PC-3 (cell line): Measurements from ENCODE around the gene CYP8B1. TPM values are rescaled to one million over a fixed set of nuclear protein-coding genes. Genes with fewer than 3 reads are reported as not detected.

Experiments
- ATAC-seq: fragments of 200-7000 bp; cut with Tn5 transposase; 2 replicates; pipeline ENCODE4 v1.9.1; 2020; ENCODE audit warnings: mild to moderate bottlenecking, moderate library complexity
- BruUV-seq: library from RNA; stranded (reverse); fragments of 400-500 nt; replicated peaks from 2 replicates; lab custom pipeline; 2021; lab: Mats Ljungman, UMichigan
- CTCF ChIA-PET: fragments of 300-600 bp; sonication (Branson Sonifier 250); formaldehyde crosslinking; loops from one replicate; lab custom pipeline; 2022; ENCODE audit warnings: antibody characterized with exemption; lab: Charles Lee
- POLR2A ChIA-PET: fragments of 300-600 bp; sonication (Branson Sonifier 250); formaldehyde crosslinking; loops from one replicate; lab custom pipeline; 2022; ENCODE audit warnings: antibody characterized with exemption; ENCODE audit not compliant: unreplicated experiment; lab: Charles Lee
- DNase-seq: peaks from one replicate; pipeline ENCODE4 v3.0.0-alpha.2; 2015
- H2AFZ ChIP-seq: fragments of 300-600 bp; sonication (generic); 2 replicates; pipeline ENCODE4 v1.6.0; 2016; ENCODE audit warnings: antibody characterized with exemption, low read length
- H3F3A ChIP-seq: fragments of 300-600 bp; sonication (generic); one replicate; pipeline ENCODE4 v1.6.0; 2017; ENCODE audit warnings: antibody characterized with exemption, low read length, control low read depth, mild to moderate bottlenecking; ENCODE audit not compliant: unreplicated experiment
- H3K27ac ChIP-seq: fragments of 300-600 bp; sonication (generic); 2 replicates; pipeline ENCODE4 v1.5.1; 2016; ENCODE audit warnings: mild to moderate bottlenecking, low read length
- H3K27me3 ChIP-seq: fragments of 300-600 bp; sonication (generic); 2 replicates; pipeline ENCODE4 v1.6.1; 2016; ENCODE audit warnings: low read length, mixed read lengths
- H3K36me3 ChIP-seq: fragments of 300-600 bp; sonication (generic); 2 replicates; pipeline ENCODE4 v1.6.1; 2016; ENCODE audit warnings: low read depth, mixed run types, low read length, mixed read lengths
- H3K4me1 ChIP-seq: fragments of 300-600 bp; sonication (generic); 2 replicates; pipeline ENCODE4 v1.5.1; 2016; ENCODE audit warnings: low read length; ENCODE audit not compliant: insufficient read depth
- H3K4me2 ChIP-seq: fragments of 300-600 bp; sonication (generic); 2 replicates; pipeline ENCODE4 v1.6.0; 2016; ENCODE audit warnings: low read length
- H3K4me3 ChIP-seq: fragments of 300-600 bp; sonication (generic); 2 replicates; pipeline ENCODE4 v1.5.1; 2016; ENCODE audit warnings: mild to moderate bottlenecking, low read length, mixed read lengths
- H3K79me2 ChIP-seq: fragments of 300-600 bp; sonication (generic); 2 replicates; pipeline ENCODE4 v1.6.1; 2017; ENCODE audit warnings: low read length, mixed read lengths
- H3K9ac ChIP-seq: fragments of 300-600 bp; sonication (generic); 2 replicates; pipeline ENCODE4 v1.6.0; 2016; ENCODE audit warnings: mild to moderate bottlenecking, low read length
- H3K9me2 ChIP-seq: fragments of 300-600 bp; sonication (generic); replicated peaks from 2 replicates; pipeline ENCODE4 v1.6.1; 2016; ENCODE audit warnings: mixed run types, low read length, mixed read lengths
- H3K9me3 ChIP-seq: fragments of 300-600 bp; sonication (generic); 2 replicates; pipeline ENCODE4 v1.6.1; 2016; ENCODE audit warnings: low read length, mixed read lengths
- H4K20me1 ChIP-seq: fragments of 300-600 bp; sonication (generic); 2 replicates; pipeline ENCODE4 v1.6.1; 2016; ENCODE audit warnings: low read length, mixed read lengths
- EZH2 ChIP-seq: fragments of 300-600 bp; sonication (generic); IDR thresholded peaks from one replicate; pipeline ENCODE4 v1.6.1; 2017; ENCODE audit warnings: antibody characterized with exemption, mild to moderate bottlenecking, low read length; ENCODE audit not compliant: unreplicated experiment
- EZH2phosphoT487 ChIP-seq: fragments of 300-600 bp; sonication (generic); IDR thresholded peaks from 2 replicates; pipeline ENCODE4 v1.6.1; 2018; ENCODE audit warnings: mild to moderate bottlenecking, antibody characterized with exemption, low read length, borderline replicate concordance
- intact Hi-C: fragments of 100-400 bp; cut with micrococcal nuclease; formaldehyde crosslinking; loops from 2 replicates; pipeline ENCODE4 v1.9.0; 2023
- total RNA-seq: library from RNA; depleted of rRNA; stranded (reverse); fragments of >200 nt; gene quantifications from 2 replicates; pipeline ENCODE4 v1.2.3, GENCODE V29; 2014
- TF ChIP-seq, protein P1 (sequence below): fragments of 300-600 bp; sonication (generic); conservative IDR thresholded peaks from 2 replicates; pipeline ENCODE4 v1.5.1; 2017; ENCODE audit warnings: antibody characterized with exemption, low read depth, mild to moderate bottlenecking, low read length

The CYP8B1 gene
- total RNA-seq, 1 experiment from 2014 or later = not detected

DNA sequence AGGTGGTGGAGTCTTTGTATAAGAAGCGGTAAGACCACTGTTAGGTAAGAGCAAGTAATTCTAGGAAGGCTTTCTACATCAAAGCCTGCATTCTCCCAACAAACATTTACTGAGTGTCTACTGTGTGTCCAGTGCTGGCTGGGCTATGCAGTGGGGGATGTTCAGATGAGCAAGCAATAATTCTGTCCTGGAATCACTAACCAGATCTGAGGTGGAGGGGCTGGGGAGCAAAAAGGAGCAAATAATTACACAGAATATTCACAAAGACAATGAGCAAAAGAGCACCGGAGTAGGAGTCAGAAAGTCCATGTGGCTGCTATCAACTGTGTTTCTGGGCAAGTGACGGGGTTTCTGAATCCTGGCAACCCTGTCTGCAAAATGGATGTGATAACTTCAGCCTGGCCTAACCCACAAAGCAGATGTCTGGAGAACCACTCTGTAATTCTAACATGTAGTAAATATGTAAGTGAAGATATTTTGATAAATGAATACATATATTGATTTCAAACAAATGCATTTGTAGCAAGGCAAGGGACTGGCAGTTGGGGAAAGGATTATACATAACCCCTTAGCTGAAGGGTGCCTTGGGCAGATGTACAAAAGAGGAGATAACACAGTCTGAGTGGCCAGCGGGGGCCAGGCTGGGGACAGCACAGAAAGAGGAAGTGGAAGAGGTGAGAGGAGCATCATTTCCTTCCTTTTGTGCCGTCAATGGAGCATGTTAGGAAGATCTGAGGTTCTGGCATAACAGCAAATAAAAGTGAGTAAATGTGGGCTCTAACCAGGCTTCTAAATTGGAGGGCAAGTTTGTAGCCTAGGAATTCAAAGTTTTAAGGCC lies 28.8 kb downstream of the CYP8B1 start:
- no peaks in the 10 kb centered on the region for H3K9me2 ChIP-seq
- CTCF ChIA-PET = no interaction called here
- POLR2A ChIA-PET = no interaction called here
- no peaks in the 10 kb centered on the region for H3K4me1 ChIP-seq
- no peak overlapping the region for H2AFZ ChIP-seq
- H3K9me3 ChIP-seq = no peaks in the 10 kb centered on the region
- intact Hi-C loops = no loop called here
- no peak overlapping the region for H3K4me3 ChIP-seq
- no TSS peak for BruUV-seq
- DNase-seq (no peak), ATAC-seq (no peak)
- H3K27me3 ChIP-seq = no peaks in the 10 kb centered on the region
- H3K9ac ChIP-seq = no peak overlapping the region
- no peaks in the 10 kb centered on the region for H4K20me1 ChIP-seq
- H3K27ac ChIP-seq = no peak overlapping the region
- H3K79me2 ChIP-seq = no peaks in the 10 kb centered on the region
- no peak for TF ChIP-seq EZH2phosphoT487
- no peak overlapping the region for H3K4me2 ChIP-seq
- no peaks in the 10 kb centered on the region for H3K36me3 ChIP-seq
- H3F3A ChIP-seq = no peaks in the 10 kb centered on the region

DNA sequence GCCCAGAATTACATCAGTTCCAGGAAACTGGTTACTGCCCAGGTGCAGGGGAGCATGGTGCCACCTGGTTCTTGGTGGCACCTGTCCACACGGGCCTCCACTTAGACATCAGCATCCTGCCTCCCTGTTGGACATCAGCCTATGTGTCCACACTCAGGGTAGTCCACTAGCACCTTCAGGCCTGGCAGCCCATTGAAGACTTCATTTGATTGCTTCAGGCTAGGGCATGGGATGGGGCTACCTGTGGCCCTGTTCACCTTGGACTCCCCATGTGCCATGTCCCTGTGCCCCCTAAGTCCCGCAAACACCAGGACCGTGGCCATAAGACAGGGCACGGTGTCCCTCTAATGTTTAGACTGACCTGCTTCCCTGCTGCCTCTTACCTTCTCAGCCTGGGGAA lies 30.9 kb downstream of the CYP8B1 start:
- intact Hi-C loops = no loop called here
- CTCF ChIA-PET = no interaction called here
- POLR2A ChIA-PET = no interaction called here

DNA sequence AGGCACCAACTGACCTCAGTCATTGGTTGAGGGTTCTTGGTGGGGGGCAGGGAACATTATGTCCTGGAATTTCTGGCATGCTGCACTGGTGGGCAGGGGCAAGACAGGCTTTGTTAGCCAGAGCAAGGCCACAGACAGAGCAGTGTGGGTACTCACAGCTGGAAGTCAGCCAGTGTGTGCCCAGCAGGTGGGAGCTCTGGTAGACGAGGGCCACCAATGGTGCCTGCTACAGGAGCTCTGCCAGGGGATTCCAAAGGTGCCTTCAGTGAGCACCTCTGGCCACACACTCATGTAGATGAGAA lies 31.3 kb downstream of the CYP8B1 start:
- H3K9ac ChIP-seq = no peak overlapping the region
- H3K4me1 ChIP-seq = peaks cover 2% of the 10 kb centered on the region; the same call in 1 of the 2 replicates
- TF ChIP-seq, protein P1, sequence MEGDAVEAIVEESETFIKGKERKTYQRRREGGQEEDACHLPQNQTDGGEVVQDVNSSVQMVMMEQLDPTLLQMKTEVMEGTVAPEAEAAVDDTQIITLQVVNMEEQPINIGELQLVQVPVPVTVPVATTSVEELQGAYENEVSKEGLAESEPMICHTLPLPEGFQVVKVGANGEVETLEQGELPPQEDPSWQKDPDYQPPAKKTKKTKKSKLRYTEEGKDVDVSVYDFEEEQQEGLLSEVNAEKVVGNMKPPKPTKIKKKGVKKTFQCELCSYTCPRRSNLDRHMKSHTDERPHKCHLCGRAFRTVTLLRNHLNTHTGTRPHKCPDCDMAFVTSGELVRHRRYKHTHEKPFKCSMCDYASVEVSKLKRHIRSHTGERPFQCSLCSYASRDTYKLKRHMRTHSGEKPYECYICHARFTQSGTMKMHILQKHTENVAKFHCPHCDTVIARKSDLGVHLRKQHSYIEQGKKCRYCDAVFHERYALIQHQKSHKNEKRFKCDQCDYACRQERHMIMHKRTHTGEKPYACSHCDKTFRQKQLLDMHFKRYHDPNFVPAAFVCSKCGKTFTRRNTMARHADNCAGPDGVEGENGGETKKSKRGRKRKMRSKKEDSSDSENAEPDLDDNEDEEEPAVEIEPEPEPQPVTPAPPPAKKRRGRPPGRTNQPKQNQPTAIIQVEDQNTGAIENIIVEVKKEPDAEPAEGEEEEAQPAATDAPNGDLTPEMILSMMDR = no peak
- TF ChIP-seq EZH2 (no peak), EZH2phosphoT487 (no peak)
- no peaks in the 10 kb centered on the region for H3K36me3 ChIP-seq
- no peaks in the 10 kb centered on the region for H3K9me2 ChIP-seq
- DNase-seq = no peak
- no TSS peak for BruUV-seq
- H3K9me3 ChIP-seq = no peaks in the 10 kb centered on the region
- no peaks in the 10 kb centered on the region for H3K27me3 ChIP-seq
- no peak overlapping the region for H3K4me3 ChIP-seq
- no peak overlapping the region for H3K4me2 ChIP-seq
- no peaks in the 10 kb centered on the region for H4K20me1 ChIP-seq
- no peak overlapping the region for H3K27ac ChIP-seq
- ChIA-PET POLR2A (no interaction called here), CTCF (no interaction called here)
- no peaks in the 10 kb centered on the region for H3K79me2 ChIP-seq
- no peak for ATAC-seq
- H2AFZ ChIP-seq = no peak overlapping the region
- H3F3A ChIP-seq = no peaks in the 10 kb centered on the region
- intact Hi-C loops = no loop called here

More for the DNA sequence above, 30.9 kb downstream of the CYP8B1 start:
- no TSS peak for BruUV-seq
- Histone ChIP-seq H3K27ac (no peak overlapping the region), H3K9me2 (no peaks in the 10 kb centered on the region), H3K36me3 (no peaks in the 10 kb centered on the region), H3K9me3 (no peaks in the 10 kb centered on the region), H3F3A (no peaks in the 10 kb centered on the region), H3K4me2 (no peak overlapping the region), H3K79me2 (no peaks in the 10 kb centered on the region), H3K4me3 (no peak overlapping the region), H3K4me1 (no peaks in the 10 kb centered on the region), H4K20me1 (no peaks in the 10 kb centered on the region), H2AFZ (no peak overlapping the region), H3K9ac (no peak overlapping the region), H3K27me3 (no peaks in the 10 kb centered on the region)
- DNase-seq (no peak), ATAC-seq (no peak)
- no peak for TF ChIP-seq EZH2phosphoT487
- no peak for TF ChIP-seq EZH2
- TF ChIP-seq, protein P1 = no peak
